Measurements from ENCODE around the gene SRP9. TPM values are rescaled to one million over a fixed set of nuclear protein-coding genes. Genes with fewer than 3 reads are reported as not detected.

Gene SRP9
- total RNA-seq, 1 experiment from 2014 or later = 282 TPM

DNA sequence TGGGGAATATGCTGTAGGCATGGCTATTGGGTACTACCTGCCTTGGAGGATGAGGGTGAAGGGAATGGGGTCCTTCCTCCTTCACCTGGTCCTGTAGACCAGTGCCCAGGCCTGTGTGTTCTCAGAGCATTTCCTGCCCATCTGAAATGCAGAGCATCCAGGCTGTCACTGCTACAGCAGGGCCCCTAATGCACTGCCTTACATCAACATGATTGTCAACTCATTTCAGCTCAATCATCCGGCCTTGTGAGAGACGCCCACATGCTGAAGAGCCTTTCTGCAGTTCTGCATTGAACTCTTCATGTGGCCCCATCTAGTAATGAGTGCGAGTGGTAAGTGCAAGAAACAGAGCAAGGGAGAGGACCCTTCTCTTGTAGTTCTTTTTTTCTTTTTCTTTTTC lies 39.8 kb upstream of the SRP9 start:
- no TSS peak for BruUV-seq (replicated peaks)
- intact Hi-C loops (cut with micrococcal nuclease; ENCODE audit: unreplicated experiment) (no loop called here), in situ Hi-C loops (cut with HindIII; ENCODE audit: low pct_unique_long_range_greater_than_20kb, low sequenced_read_pairs) (no loop called here)
- ATAC-seq (no peak), DNase-seq (ENCODE audit: low read depth, low spot score) (no peak)
- H3K9me3 ChIP-seq (ENCODE audit: control insufficient read depth, insufficient read depth, low read depth, low read length) = no peaks in the 10 kb centered on the region
- no peak overlapping the region for H3K27ac ChIP-seq (ENCODE audit: low read length)
- no peaks in the 10 kb centered on the region for H3K27me3 ChIP-seq (ENCODE audit: control insufficient read depth, insufficient read depth, low read length)
- H3K36me3 ChIP-seq (ENCODE audit: control insufficient read depth, insufficient read depth, low read length) = no peaks in the 10 kb centered on the region
- ChIA-PET CTCF (no interaction called here), POLR2A (interaction anchor here (0.7 kb wide), 2 partner anchors 11 to 14 kb away, joined by 3 to 4 read pairs; no protein-coding TSS in a partner anchor)
- H3K4me3 ChIP-seq (ENCODE audit: low read depth in 2 of 2, low read length in 2 of 2) = no peak overlapping the region
- no peaks in the 10 kb centered on the region for H3K4me1 ChIP-seq (ENCODE audit: control insufficient read depth, insufficient read depth, low read length)
- TF ChIP-seq, protein P1, sequence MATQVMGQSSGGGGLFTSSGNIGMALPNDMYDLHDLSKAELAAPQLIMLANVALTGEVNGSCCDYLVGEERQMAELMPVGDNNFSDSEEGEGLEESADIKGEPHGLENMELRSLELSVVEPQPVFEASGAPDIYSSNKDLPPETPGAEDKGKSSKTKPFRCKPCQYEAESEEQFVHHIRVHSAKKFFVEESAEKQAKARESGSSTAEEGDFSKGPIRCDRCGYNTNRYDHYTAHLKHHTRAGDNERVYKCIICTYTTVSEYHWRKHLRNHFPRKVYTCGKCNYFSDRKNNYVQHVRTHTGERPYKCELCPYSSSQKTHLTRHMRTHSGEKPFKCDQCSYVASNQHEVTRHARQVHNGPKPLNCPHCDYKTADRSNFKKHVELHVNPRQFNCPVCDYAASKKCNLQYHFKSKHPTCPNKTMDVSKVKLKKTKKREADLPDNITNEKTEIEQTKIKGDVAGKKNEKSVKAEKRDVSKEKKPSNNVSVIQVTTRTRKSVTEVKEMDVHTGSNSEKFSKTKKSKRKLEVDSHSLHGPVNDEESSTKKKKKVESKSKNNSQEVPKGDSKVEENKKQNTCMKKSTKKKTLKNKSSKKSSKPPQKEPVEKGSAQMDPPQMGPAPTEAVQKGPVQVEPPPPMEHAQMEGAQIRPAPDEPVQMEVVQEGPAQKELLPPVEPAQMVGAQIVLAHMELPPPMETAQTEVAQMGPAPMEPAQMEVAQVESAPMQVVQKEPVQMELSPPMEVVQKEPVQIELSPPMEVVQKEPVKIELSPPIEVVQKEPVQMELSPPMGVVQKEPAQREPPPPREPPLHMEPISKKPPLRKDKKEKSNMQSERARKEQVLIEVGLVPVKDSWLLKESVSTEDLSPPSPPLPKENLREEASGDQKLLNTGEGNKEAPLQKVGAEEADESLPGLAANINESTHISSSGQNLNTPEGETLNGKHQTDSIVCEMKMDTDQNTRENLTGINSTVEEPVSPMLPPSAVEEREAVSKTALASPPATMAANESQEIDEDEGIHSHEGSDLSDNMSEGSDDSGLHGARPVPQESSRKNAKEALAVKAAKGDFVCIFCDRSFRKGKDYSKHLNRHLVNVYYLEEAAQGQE (IDR thresholded peaks at IDR 0.05; ENCODE audit: insufficient read depth in 1 of 2, low read depth in 2 of 2, low read length in 1 of 2) = no peak
- TF ChIP-seq POLR2AphosphoS5 (IDR thresholded peaks at IDR 0.05; ENCODE audit: low read depth, low read length) (no peak), TCF7L2 (IDR thresholded peaks at IDR 0.05; ENCODE audit: low read depth, low read length) (no peak), SIN3A (IDR thresholded peaks at IDR 0.05; ENCODE audit: borderline replicate concordance, insufficient read depth, low read depth, low read length) (no peak)
- TF ChIP-seq, protein P2, sequence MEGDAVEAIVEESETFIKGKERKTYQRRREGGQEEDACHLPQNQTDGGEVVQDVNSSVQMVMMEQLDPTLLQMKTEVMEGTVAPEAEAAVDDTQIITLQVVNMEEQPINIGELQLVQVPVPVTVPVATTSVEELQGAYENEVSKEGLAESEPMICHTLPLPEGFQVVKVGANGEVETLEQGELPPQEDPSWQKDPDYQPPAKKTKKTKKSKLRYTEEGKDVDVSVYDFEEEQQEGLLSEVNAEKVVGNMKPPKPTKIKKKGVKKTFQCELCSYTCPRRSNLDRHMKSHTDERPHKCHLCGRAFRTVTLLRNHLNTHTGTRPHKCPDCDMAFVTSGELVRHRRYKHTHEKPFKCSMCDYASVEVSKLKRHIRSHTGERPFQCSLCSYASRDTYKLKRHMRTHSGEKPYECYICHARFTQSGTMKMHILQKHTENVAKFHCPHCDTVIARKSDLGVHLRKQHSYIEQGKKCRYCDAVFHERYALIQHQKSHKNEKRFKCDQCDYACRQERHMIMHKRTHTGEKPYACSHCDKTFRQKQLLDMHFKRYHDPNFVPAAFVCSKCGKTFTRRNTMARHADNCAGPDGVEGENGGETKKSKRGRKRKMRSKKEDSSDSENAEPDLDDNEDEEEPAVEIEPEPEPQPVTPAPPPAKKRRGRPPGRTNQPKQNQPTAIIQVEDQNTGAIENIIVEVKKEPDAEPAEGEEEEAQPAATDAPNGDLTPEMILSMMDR (IDR thresholded peaks at IDR 0.05) = no peak

DNA sequence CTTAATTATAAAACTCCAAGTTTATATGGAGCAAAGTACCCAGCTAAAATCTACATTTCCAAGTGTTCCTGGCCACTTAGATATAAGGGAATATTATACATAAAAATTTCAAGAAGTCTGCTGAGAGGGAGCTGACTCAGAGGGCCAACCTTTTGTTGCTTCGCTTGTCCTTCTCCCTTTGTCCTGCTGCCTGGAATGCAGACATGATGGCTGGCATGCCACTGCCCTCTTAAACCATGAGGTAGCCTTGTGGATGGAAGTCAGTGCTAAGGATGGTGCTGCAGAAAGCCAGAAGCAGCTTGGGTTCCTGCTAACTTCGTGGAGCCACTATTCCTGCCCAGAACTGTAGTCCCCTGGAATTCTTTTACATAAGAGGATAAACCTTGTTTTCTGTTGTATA lies 38.9 kb upstream of the SRP9 start:
- H3K4me1 ChIP-seq (ENCODE audit: control insufficient read depth, insufficient read depth, low read length) = no peaks in the 10 kb centered on the region
- ATAC-seq = no peak
- no peaks in the 10 kb centered on the region for H3K27me3 ChIP-seq (ENCODE audit: control insufficient read depth, insufficient read depth, low read length)
- DNase-seq (ENCODE audit: low read depth, low spot score) = no peak
- ChIA-PET CTCF (no interaction called here), POLR2A (interaction anchor here (0.6 kb wide), 1 partner anchor 12 kb away, joined by 3 read pairs; no protein-coding TSS in a partner anchor)
- intact Hi-C loops (cut with micrococcal nuclease; ENCODE audit: unreplicated experiment) (no loop called here), in situ Hi-C loops (cut with HindIII; ENCODE audit: low pct_unique_long_range_greater_than_20kb, low sequenced_read_pairs) (no loop called here)
- H3K9me3 ChIP-seq (ENCODE audit: control insufficient read depth, insufficient read depth, low read depth, low read length) = no peaks in the 10 kb centered on the region
- BruUV-seq (replicated peaks) = no TSS peak
- no peak for TF ChIP-seq POLR2AphosphoS5 (IDR thresholded peaks at IDR 0.05; ENCODE audit: low read depth, low read length)
- TF ChIP-seq TCF7L2 (IDR thresholded peaks at IDR 0.05; ENCODE audit: low read depth, low read length) = no peak
- H3K27ac ChIP-seq (ENCODE audit: low read length) = no peak overlapping the region
- H3K4me3 ChIP-seq (ENCODE audit: low read depth in 2 of 2, low read length in 2 of 2) = no peak overlapping the region
- no peaks in the 10 kb centered on the region for H3K36me3 ChIP-seq (ENCODE audit: control insufficient read depth, insufficient read depth, low read length)

DNA sequence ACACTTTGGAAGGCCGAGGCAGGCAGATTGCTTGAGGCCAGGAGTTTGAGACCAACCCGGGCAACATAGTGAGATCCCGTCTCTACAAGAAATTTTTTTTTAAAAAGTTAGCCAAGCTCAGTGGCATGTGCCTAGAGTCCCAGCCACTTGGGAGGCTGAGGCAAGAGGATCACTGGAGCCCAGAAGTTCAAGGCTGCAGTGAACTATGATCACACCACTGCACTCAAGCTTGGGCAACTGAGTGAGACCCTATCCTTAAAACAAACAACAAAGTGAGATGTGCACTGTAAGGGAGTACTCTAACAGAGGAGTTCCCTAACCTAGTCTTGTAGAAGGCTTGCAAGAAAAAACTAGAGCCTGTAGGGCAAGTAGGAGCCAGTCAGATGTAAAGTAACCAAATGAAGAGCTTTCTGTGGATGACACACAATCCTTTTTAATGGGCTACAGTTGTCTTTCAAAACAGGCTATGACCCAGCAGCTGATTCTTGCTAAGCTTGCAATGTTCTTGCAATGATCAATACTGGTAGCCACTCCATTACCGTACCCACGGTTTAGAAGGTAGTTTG lies 38.0 kb upstream of the SRP9 start:
- Histone ChIP-seq H3K36me3 (ENCODE audit: control insufficient read depth, insufficient read depth, low read length) (no peaks in the 10 kb centered on the region), H3K4me3 (ENCODE audit: low read depth in 2 of 2, low read length in 2 of 2) (no peak overlapping the region), H3K4me1 (ENCODE audit: control insufficient read depth, insufficient read depth, low read length) (no peaks in the 10 kb centered on the region), H3K27ac (ENCODE audit: low read length) (no peak overlapping the region), H3K9me3 (ENCODE audit: control insufficient read depth, insufficient read depth, low read depth, low read length) (no peaks in the 10 kb centered on the region), H3K27me3 (ENCODE audit: control insufficient read depth, insufficient read depth, low read length) (no peaks in the 10 kb centered on the region)
- CTCF ChIA-PET = interaction anchor here (0.7 kb wide), 1 partner anchor 38 kb away, joined by 3 read pairs; the partner anchor contains the start of gene SRP9
- no TSS peak for BruUV-seq (replicated peaks)
- POLR2A ChIA-PET = interaction anchor here (0.6 kb wide), 1 partner anchor 83 kb away, joined by 3 read pairs; no protein-coding TSS in a partner anchor
- TF ChIP-seq, protein P1 (IDR thresholded peaks at IDR 0.05; ENCODE audit: insufficient read depth in 1 of 2, low read depth in 2 of 2, low read length in 1 of 2) = no peak
- TF ChIP-seq TCF7L2 (IDR thresholded peaks at IDR 0.05; ENCODE audit: low read depth, low read length) (no peak), POLR2AphosphoS5 (IDR thresholded peaks at IDR 0.05; ENCODE audit: low read depth, low read length) (no peak), SIN3A (IDR thresholded peaks at IDR 0.05; ENCODE audit: borderline replicate concordance, insufficient read depth, low read depth, low read length) (no peak)
- TF ChIP-seq, protein P2 (IDR thresholded peaks at IDR 0.05) = no peak
- in situ Hi-C loops (cut with HindIII; ENCODE audit: low pct_unique_long_range_greater_than_20kb, low sequenced_read_pairs) (no loop called here), intact Hi-C loops (cut with micrococcal nuclease; ENCODE audit: unreplicated experiment) (no loop called here)
- no peak for ATAC-seq
- no peak for DNase-seq (ENCODE audit: low read depth, low spot score)

Data from Panc1 (cell line).